ENCODE measurements around the gene TOB1.

- TF ChIP-seq CTCF (conservative IDR thresholded peaks at IDR 0.05) (no peak), EZH2 (IDR thresholded peaks at IDR 0.05; ENCODE audit: low read depth) (no peak)
Measured at GRCh38 chr17:50911450-50911849, 45.3 kb upstream of the TOB1 start.

All from PC-9 (cell line).